Astrocyte (in vitro differentiated cells and primary cell): ENCODE measurements around the gene SPATA13.

ENCODE experiments used
- CTCF ChIP-seq: IDR thresholded peaks from 2 replicates; pipeline ENCODE4 v1.5.1; 2011; ENCODE audit warnings: low read depth, mild to moderate bottlenecking, inconsistent platforms, low read length, moderate library complexity; ENCODE audit not compliant: insufficient read depth
- EZH2 ChIP-seq: IDR thresholded peaks from 2 replicates; pipeline ENCODE4 v1.6.1; 2012; ENCODE audit warnings: mild to moderate bottlenecking, low read length, inconsistent platforms; ENCODE audit not compliant: insufficient read depth

- TF ChIP-seq CTCF = no peak
- TF ChIP-seq EZH2 = no peak
These were observed 5.2 kb downstream of the SPATA13 start for GRCh38 chr13:24165746-24166145.
